Kidney (tissue), 14 donors: ENCODE results near the gene CAT. TPM values are rescaled to one million over a fixed set of nuclear protein-coding genes. Genes with fewer than 3 reads are reported as not detected.
"Not testable (repeated sequence)": the region's sequence is repeated elsewhere in the genome, so short reads cannot be mapped to it uniquely, and the experiment has no call there.

Source experiments
- DNase-seq, 5 donors: peaks; one replicate each; pipeline ENCODE4 v3.0.0-alpha.2; 2013 to 2020
- FAIRE-seq: peaks from 2 replicates; lab custom pipeline; 2012; peaks lifted over from hg19 to GRCh38; lab: Jason Lieb, UNC
- H3K27ac ChIP-seq, 2 donors: one replicate each; pipeline ENCODE4 v1.7.0; 2013; ENCODE audit warnings: low read depth in 2 of 2, low read length in 2 of 2, inconsistent platforms in 1 of 2
- H3K27me3 ChIP-seq: one replicate; pipeline ENCODE4 v1.7.1; 2013; ENCODE audit warnings: low read length, inconsistent platforms; ENCODE audit not compliant: control insufficient read depth, insufficient read depth
- H3K36me3 ChIP-seq, 3 donors: one replicate each; pipeline versions ENCODE4 v1.7.0 to v1.7.1; 2013; ENCODE audit warnings: low read length in 3 of 3, control low read depth in 1 of 3, inconsistent platforms in 1 of 3; ENCODE audit not compliant: insufficient read depth in 3 of 3, control insufficient read depth in 2 of 3
- H3K4me1 ChIP-seq, 3 donors: one replicate each; pipeline versions ENCODE4 v1.7.0 to v1.7.1; 2013; ENCODE audit warnings: low read length in 3 of 3, inconsistent platforms in 1 of 3, low read depth in 1 of 3; ENCODE audit not compliant: control insufficient read depth in 2 of 3, insufficient read depth in 2 of 3
- H3K4me3 ChIP-seq, 3 donors: one replicate each; pipeline versions ENCODE4 v1.7.0 to v1.8.1; 2013; ENCODE audit warnings: low read length in 3 of 3, control low read depth in 1 of 3, inconsistent platforms in 1 of 3
- H3K9ac ChIP-seq, 3 donors: one replicate each; pipeline versions ENCODE4 v1.7.0 to v1.7.1; 2013; ENCODE audit warnings: low read length in 3 of 3, control low read depth in 1 of 3, inconsistent platforms in 1 of 3
- H3K9me3 ChIP-seq, 3 donors: one replicate each; pipeline versions ENCODE4 v1.7.0 to v1.7.1; 2013; ENCODE audit warnings: low read length in 3 of 3, control low read depth in 1 of 3, inconsistent platforms in 1 of 3; ENCODE audit not compliant: control insufficient read depth in 2 of 3, insufficient read depth in 1 of 3
- CTCF ChIP-seq: IDR thresholded peaks from 3 replicates; pipeline ENCODE4 v1.5.1; 2012; ENCODE audit warnings: mild to moderate bottlenecking, moderate library complexity, borderline replicate concordance; ENCODE audit not compliant: insufficient read depth; ENCODE audit errors: extremely low read depth
- intact Hi-C: fragments of 100-400 bp; cut with DNase I; formaldehyde crosslinking; loops from one replicate; pipeline ENCODE4 v1.11.1; 2022
- polyA plus RNA-seq: library from polyadenylated mRNA; stranded (reverse); fragments of 350-450 nt; fragmentation: Illumina TruSeq; extraction: RNeasy Lipid Tissue Mini Kit (QIAGEN cat#74804); gene quantifications from one replicate; pipeline ENCODE4 v1.2.3, GENCODE V29; 2014; ENCODE audit warnings: low read depth, low replicate concordance; ENCODE audit not compliant: insufficient read depth
- total RNA-seq: library from RNA; stranded (reverse); fragmentation: NEBNext Ultra II Directional; extraction: Animal tissue kit (Norgen Biotek cat#: 25700); gene quantifications from one replicate; pipeline ENCODE4 v1.2.1, GENCODE V29; 2021
- donor health status: control.
- donor health status: control.
- donor health status: control.
- donor health status: control.
- donor health status: control.
- donor health status: DM: yes; HTN: yes; CAD: no.
- donor health status: Normal renal cell carcinoma (clear cell type).

Gene CAT
- total and polyA plus RNA-seq, 2 donors from 2014 or later, result 84.4 to 208 TPM

- peaks cover 0 to 4% (median 0%) of the 10 kb centered on the region in 3 donors for H3K9me3 ChIP-seq
- FAIRE-seq, result no peak
- no peak for DNase-seq
- H3K9ac ChIP-seq, result no peak overlapping the region
- H3K27me3 ChIP-seq, result no peaks in the 10 kb centered on the region
- no peaks in the 10 kb centered on the region for H3K36me3 ChIP-seq
- H3K4me1 ChIP-seq, result peaks cover 0 to 12% (median 2%) of the 10 kb centered on the region in 3 donors
- no peak overlapping the region for H3K27ac ChIP-seq
- no peak overlapping the region for H3K4me3 ChIP-seq
- no peak for TF ChIP-seq CTCF
- intact Hi-C loops, result no loop called here
Observed at GRCh38 chr11:34416766-34417165, 22.0 kb upstream of the CAT start.

- intact Hi-C loops, result no loop called here
- no peak for FAIRE-seq
- Histone ChIP-seq H3K36me3 (no peaks in the 10 kb centered on the region), H3K4me1 (peaks cover 0 to 12% (median 2%) of the 10 kb centered on the region in 3 donors), H3K27ac (no peak overlapping the region), H3K9me3 (peaks cover 0 to 4% (median 0%) of the 10 kb centered on the region in 3 donors), H3K27me3 (no peaks in the 10 kb centered on the region), H3K9ac (no peak overlapping the region), H3K4me3 (no peak overlapping the region)
- no peak for TF ChIP-seq CTCF
- no peak for DNase-seq
Observed at GRCh38 chr11:34417202-34417601, 21.5 kb upstream of the CAT start.

- H3K9me3 ChIP-seq, result no peaks in the 10 kb centered on the region
- peaks cover 0 to 12% (median 2%) of the 10 kb centered on the region in 3 donors for H3K4me1 ChIP-seq
- FAIRE-seq, result no peak
- no peak overlapping the region for H3K27ac ChIP-seq
- H3K36me3 ChIP-seq, result no peaks in the 10 kb centered on the region
- intact Hi-C loops, result no loop called here
- no peak overlapping the region for H3K4me3 ChIP-seq
- DNase-seq, result peak in 2 of 5 donors; percentile 25 to 44
- TF ChIP-seq CTCF, result no peak
- no peak overlapping the region for H3K9ac ChIP-seq
- no peaks in the 10 kb centered on the region for H3K27me3 ChIP-seq
Observed at GRCh38 chr11:34419158-34419557, 19.6 kb upstream of the CAT start.

GRCh38 chr11:34423300-34423699, 15.4 kb upstream of the CAT start:
- no peak overlapping the region for H3K9ac ChIP-seq
- no peaks in the 10 kb centered on the region for H3K27me3 ChIP-seq
- TF ChIP-seq CTCF, result no peak
- no peak for FAIRE-seq
- DNase-seq, result no peak
- no peaks in the 10 kb centered on the region for H3K9me3 ChIP-seq
- H3K36me3 ChIP-seq, result no peaks in the 10 kb centered on the region
- intact Hi-C loops, result no loop called here
- H3K4me3 ChIP-seq, result no peak overlapping the region
- H3K4me1 ChIP-seq, result peaks cover 0 to 2% (median 1%) of the 10 kb centered on the region in 3 donors
- no peak overlapping the region for H3K27ac ChIP-seq

GRCh38 chr11:34424826-34425225, 13.9 kb upstream of the CAT start:
- H3K27me3 ChIP-seq, H3K36me3 ChIP-seq, intact Hi-C loops, H3K4me3 ChIP-seq, H3K4me1 ChIP-seq, DNase-seq, H3K9me3 ChIP-seq, H3K27ac ChIP-seq, FAIRE-seq, H3K9ac ChIP-seq: not testable (repeated sequence)
